GM18505 (cell line): ENCODE results near the gene PIK3R5.
A peak's percentile ranks its signal among the peaks of the same experiment; 100 is the strongest.

Source experiments
- ATAC-seq: cut with Tn5 transposase; IDR thresholded peaks from one replicate; pipeline ENCODE4 v1.9.1; 2021; ENCODE audit not compliant: unreplicated experiment
- POLR2A ChIP-seq: IDR thresholded peaks from 4 replicates; pipeline ENCODE4 v1.6.1; 2011; ENCODE audit warnings: borderline replicate concordance; ENCODE audit not compliant: insufficient read depth, insufficient read length; ENCODE audit errors: extremely low read depth

The PIK3R5 gene

DNA sequence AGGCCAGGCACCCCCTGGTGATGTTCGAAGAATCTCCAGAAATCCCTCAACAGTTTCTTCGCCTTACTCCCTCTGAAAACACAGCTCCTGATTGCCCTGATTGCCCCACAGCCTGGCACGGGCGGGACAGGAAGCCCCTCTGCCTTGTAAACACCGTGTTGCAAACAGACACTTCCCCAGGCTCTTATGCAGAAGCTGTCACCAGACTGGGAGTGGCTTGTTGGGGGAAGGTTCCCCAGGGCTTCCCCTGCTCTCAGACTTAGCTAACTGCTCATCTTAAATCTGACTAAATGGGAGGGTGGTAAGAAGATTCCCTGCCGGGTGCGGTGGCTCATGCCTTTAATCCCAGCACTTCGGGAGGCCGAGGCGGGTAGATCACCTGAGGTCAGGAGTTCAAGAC, 11.2 kb downstream of the PIK3R5 start:
- peak; percentile 51 for ATAC-seq
- TF ChIP-seq POLR2A: peak; percentile 34

DNA sequence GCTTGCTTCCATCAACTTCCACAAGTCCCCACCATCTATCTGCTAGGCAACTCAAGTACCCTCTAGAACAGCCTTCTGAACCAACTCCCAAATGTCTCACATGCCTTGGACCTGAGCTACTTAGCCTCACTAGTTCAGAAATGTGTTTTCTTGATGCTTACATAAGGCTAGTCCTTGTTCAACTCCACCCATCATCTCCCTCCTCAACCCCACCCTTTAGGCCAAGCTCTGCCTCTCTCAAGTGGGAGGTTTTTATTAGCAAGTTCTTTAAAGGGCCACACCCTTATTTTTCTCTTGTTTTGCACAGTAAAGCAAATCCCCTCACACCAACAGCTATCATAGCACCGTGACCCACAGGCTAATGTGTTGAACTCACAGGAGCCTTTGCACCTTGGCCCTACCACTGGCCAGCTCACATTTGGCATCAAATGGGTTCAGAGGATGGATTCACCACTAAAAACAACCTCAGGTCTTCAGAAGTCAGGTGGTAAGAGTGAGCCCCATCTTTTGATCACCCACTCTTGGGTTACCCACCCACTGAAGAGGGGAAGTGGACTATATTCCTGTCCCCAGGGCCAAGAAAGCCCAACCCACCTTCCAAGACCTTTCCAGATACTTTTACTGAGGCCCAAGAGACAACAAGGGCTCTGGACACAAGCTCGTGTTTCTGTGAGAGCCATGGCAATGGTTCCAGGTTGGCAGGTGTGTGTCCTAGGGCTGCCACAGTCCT, 12.2 kb downstream of the PIK3R5 start:
- ATAC-seq: no peak
- no peak for TF ChIP-seq POLR2A

DNA sequence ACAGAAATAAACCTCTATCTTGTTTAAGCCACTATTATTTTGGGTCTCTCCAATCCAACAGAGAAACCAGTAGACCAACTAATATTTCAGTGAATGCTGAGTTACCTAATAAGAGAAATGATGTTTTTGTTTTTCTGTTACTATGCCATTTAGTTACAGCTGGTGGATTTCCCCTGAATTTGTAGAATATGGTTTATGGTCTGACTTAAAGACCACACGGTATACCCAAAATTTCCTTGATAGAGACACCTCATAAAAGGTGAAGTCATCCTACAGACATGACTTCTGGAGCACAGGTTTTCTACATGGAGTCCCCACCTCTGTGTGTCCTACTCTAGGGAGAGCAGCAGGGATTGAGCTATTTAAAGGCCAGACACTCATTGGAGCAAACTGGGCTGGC, 13.3 kb downstream of the PIK3R5 start:
- no peak for TF ChIP-seq POLR2A
- no peak for ATAC-seq

DNA sequence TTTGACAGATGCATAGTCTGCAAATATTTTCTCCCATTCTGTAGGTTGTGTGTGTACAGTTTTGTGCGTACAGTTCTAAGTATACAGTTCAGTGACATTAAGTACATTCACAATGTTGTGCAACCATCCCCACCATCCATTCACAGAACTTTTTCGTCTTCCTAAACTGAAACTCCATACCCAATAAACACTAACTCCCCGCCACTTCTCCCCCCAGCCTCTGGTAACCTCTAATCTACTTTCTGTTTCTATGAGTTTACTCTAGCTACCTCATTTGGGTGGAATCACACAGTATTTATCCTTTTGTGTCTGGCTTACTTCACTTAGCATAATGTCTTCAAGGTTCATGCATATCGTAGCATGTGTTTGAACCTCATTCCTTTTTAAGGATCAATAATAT, 14.3 kb downstream of the PIK3R5 start:
- no peak for ATAC-seq
- TF ChIP-seq POLR2A: no peak

DNA sequence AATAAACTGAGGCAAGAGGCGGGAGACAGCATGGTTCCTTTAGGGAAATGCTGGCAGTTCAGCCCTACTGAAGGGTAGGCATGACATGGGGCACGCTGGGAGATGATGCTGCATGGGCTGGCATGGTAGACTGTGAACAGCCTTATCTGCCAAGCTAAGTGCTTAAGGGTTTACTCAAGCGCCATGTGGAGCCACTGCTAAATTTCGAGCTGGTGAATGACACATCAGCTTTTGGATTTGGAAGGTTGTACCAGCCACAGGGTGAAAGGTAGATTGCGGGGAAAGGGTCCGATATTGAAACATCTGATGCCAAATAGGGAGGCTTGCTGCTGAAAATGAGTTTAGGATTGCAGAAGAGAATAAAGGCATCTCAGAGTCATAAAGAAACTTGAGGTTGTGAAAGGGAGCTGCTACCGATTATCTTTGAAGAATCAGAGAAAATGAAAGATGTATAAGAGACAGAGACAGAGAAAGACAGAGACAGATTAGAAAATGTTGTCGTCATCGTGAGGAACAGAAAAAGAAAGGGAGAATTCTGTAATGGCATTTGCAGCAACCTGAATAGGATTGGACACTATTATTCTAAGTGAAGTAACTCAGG, 16.3 kb downstream of the PIK3R5 start:
- TF ChIP-seq POLR2A: no peak
- ATAC-seq: no peak

DNA sequence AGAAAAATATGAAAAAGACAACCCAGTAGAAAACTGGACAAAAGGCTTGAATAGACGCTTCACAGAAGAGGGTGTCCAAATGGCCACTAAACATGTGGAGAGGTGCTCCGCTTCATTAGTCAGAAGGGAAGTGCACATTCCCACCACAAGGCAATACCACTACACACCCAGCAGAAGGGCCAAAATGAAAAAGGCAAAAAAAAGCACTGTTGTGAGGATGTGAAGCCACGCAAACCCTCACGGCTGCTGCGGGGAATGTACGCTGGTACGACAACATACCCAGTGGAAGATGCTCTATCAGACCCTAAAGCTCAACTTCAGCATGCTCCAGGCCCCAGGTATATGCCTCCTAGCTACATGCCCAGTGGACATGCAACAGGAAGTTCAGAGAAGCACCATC, 17.0 kb downstream of the PIK3R5 start:
- ATAC-seq: no peak
- no peak for TF ChIP-seq POLR2A

DNA sequence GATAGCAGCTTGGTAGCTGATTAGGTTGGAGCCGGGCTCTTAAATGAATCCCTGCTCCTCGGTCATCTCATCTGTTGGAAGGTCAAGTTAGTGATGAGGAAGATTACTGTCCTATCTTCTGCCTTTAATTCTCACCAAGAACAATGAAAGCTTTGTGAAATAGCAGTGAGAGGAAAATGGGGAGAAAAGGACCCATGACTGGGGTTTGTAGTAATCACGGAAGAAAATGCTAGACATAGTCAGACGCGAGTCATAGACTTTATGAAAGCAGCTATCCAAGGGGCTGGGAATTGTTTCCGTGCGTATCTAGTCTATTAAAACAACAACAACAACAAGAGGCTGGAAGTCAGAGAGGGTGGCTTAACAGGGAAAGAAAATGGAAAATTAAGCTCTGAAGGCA, 18.3 kb downstream of the PIK3R5 start:
- no peak for TF ChIP-seq POLR2A

DNA sequence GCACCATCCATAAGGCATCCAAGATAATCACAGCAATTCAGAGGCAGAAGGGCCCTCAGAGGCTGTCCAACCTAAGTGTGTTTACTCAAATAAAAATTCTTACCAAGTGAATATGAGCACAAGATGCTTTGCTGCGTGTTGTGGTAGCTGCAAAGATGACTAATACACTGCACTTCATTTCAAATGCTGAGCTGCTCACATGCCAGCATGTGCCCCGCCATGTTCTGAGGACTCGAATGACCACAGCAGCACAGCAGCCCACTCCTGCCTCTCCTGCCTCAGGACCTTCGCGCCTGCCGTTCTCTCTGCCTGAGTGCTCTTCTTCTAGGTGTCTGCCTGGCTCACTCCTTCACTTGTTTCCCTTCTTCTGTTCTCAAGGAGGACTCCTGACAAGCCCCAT, 19.0 kb downstream of the PIK3R5 start:
- ATAC-seq: no peak
- no peak for TF ChIP-seq POLR2A

More for the DNA sequence above, 18.3 kb downstream of the PIK3R5 start:
- ATAC-seq: no peak

DNA sequence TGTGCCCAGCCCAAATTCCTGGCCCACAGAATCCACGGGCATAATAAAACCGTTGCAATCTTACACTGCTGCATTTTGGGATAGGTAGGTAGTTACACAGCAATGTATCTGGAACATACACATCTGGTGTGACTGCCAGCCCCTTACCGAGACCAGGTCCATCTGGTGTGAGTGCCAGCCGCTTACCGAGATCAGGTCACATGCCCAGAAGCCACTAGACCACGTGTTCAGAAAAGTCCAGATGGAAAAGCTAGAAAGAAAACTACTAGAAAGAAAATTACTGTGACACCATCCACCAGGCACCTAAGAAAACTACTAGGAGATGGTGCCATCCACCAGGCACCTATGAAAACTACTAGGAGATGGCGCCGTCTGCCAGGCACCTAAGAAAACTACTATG, 19.4 kb downstream of the PIK3R5 start:
- no peak for TF ChIP-seq POLR2A
- ATAC-seq: no peak

DNA sequence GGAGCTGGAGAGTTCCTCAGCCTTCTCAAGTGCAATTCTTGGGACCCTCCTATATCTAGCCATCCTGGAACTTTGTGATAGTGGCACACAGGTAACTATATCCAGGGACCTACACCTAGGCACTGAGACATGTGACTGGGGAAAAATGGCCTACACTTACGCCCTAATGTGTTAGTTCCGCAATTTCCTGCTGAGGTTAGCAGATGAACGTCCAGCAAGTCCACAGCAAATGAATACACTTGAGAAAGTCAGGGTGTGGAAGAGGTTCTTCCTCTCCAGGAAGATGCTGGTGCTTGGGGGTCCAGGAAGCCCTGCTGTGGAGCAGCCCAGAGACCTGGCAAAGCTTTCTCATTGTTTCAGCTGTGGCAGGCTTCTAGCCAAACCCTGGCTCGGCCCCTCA, 20.8 kb downstream of the PIK3R5 start:
- TF ChIP-seq POLR2A: no peak

DNA sequence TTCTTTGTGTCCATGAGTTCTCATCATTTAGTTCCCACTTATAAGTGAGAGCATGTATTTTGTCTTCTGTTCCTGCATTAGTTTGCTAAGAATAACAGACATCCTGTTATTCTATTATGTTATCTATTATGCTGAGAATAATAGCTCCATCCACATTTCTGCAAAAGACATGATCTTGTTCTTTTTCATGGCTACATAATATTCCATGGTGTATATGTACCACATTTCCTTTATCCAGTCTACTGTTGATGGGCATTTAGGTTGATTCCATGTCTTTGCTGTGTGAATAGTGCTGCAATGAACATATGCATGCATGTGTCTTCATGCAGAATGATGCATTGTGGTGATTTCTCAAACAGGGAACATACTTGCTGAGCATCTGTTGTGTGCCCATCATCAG, 21.4 kb downstream of the PIK3R5 start:
- ATAC-seq: no peak
- no peak for TF ChIP-seq POLR2A

More for the DNA sequence above, 20.8 kb downstream of the PIK3R5 start:
- no peak for ATAC-seq

DNA sequence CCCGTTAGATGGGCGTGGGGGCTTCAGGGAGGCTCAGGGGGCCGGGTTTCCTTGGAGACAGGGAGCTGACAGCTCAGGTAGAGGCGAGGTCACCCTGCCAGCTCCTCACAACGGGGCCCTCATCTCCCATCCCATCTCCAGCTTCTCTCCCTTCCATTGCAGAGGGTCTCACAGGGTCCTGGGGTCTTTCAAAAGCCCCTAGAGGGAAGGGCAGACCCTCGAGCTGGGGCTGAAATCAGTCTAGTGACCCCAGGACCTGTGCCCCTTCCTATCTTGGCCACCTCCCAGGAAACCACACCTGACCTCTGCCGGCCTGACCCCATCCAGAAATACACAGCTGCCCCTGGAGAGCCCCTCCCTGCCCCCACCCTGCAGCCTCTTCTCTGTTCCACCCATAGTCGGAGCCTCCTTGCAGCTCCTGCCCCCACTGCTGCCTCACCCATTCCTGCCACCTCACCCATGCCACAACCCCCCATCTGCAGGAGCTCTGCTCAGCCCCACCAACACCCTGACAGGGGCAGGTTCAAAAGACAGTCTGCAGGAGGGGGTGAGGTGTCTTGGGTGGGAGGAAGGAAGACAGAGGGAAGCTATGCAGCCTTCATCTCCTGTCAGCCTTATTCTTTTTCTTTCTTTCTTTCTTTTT, 23.4 kb downstream of the PIK3R5 start:
- no peak for ATAC-seq

DNA sequence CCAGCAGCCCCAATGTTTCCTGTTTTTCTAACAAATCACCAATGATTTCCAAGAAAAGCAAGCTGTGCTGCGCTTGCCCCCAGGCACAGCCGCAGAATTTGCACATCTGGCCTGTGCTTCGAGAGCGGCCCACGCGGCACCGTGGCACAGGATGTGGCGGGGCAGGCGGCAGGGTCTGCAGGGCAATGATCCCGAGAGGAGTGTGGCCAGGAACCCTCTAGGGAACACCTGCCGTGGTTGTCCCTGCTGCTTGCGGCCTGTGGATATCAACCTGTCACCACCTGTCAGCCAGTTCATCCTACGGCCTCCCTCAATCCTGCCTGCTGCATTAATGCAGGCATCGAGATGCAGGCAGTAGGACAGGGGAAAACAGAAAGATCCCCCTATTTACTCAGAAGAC, 24.0 kb downstream of the PIK3R5 start:
- TF ChIP-seq POLR2A: peak; percentile 37
- ATAC-seq: no peak

More for the DNA sequence above, 23.4 kb downstream of the PIK3R5 start:
- TF ChIP-seq POLR2A: peak; percentile 9
